Activated CD8-positive, alpha-beta memory T cell treated with anti-CD3 and anti-CD28 coated beads, Interleukin-2, amount 50 U/mL, for 48 hours (primary cell): ENCODE data around the gene RFPL2.
"Not testable (repeated sequence)": the region's sequence is repeated elsewhere in the genome, so short reads cannot be mapped to it uniquely, and the experiment has no call there.

ENCODE experiments used
- DNase-seq: peaks from one replicate; pipeline ENCODE4 v3.0.0-alpha.2; 2020

The RFPL2 gene

DNA sequence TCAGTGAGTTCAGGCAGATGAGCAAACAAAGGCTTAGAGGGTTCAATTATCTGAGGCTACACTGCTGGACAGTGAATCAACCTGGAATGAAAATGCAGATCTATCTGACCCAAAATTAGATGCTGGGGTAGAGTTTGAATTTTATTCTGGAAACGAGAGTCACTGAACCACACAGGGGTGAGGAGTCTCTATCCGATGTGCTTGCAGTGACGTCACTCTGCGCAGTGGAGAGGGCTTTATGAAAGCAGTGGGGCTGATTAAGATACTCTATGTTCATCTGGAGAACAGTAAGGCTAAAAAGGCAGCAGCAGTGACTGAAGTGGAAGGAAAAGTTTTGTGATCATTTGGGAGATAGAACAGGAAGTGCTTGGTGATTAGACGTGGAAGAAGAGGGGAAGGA is 44.5 kb downstream of the RFPL2 start:
- DNase-seq: not testable (repeated sequence)

DNA sequence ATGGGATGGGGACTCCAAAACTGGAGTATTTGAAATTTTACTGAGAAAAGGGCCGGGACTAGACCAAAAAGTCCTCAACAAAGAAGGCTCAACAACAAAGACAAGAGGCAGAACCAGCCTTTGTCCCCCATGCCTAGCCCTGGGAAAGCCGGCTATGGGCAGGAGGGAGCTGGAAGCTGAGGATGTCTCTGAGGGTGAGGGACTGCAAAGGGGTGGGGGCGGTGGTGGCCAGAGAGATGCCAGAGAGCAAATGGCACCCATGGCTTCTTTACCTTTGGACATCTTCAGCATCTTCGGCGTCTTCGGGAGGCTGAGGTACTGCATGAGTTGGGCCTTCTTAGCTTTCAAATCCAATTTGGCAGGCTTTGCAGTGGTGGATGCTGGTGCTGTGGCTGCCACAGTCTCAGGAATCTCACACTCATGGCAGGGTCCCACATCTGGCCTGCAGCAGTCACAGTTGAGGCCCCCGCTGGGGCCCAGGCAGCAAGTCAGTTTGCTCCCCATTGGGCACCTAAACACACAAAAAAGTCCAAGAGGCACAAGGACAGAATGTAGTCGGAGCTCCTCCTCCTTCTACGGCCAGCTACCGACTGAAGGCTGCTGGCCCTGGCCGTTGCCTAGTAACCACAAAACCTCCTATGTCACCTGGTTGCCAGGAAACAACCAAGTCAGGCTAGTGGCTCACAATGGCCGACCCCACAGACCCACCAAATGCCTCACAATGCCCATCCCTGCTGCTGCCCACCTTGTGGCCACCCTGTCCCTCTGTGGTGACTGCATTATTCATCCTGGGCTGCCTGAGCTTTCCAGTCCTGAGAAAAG is 46.0 kb downstream of the RFPL2 start, which contains the start of gene C22orf42:
Gene C22orf42, minus strand, starts transcription at position 592 of the 822 bp plus-strand sequence. Its CDS starts 88 bp downstream, at position 504.
- no peak for DNase-seq

DNA sequence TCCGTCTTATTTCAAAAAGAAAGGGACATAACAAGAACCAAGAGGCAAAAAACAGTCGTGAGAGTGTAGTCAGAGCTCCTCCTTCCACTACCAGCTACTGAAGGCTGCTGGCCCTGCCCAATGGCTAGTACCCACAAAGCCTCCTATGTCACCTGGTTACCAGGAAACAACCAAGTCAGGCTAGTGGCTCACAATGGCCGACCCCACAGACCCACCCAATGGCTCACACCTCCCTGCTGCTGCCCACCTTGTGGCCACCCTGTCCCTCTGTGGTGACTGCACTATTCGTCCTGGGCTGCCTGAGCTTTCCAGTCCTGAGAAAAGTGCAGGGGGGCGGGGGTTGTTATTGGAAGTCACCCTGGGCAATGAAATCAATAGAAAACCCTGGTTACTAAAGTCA is 47.2 kb downstream of the RFPL2 start:
- DNase-seq: not testable (repeated sequence)

DNA sequence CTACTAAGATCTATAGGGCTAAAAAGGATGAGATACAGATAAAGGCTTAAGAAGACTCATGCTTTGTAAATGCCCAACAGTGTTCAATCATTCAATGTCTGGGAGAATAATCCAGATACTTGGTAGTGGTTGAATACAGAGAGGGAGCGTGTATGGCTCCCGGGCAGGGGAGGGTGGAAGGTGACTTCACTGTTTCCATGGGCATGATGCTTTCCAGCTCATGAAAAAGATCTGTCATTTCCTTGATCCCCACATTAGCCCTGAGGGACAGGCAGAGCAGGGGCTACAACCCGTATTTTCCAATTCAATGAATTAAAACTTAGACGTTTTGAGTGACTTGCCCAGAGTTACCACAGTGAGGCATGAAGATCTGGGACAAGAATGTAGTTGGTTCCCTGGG is 50.1 kb downstream of the RFPL2 start:
- not testable (repeated sequence) for DNase-seq

DNA sequence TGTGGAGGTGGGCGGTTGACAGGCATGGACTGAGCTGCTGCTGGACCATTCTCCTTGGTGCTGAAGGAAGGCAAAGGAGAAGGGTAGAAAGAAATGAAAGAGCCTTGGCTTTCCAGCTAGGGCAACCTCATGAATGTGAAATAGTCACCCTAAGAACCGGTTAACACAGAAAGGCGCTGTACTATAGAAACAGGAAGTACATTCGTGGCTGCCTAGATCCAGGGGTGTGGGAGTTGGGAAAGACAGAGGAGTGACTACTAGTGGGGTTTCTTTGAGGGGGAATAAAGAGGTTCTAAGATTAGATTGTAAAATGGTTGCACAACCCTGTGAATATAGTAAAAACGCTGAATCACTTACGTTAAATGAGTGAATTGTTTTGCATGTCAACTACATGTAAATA is 53.2 kb downstream of the RFPL2 start:
- DNase-seq: not testable (repeated sequence)

DNA sequence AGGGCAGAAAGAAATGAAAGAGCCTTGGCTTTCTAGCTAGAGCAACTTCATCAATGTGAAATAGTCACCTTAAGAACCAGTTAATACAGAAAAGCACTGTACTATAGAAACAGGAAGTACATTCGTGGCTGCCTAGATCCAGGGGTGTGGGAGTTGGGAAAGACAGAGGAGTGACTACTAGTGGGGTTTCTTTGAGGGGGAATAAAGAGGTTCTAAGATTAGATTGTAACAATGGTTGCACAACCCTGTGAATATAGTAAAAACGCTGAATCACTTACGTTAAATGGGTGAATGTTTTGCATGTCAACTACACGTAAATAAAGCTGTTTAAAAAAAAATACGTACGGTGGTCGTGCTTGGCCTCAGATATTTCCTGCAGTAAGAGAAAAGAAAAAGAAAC is 54.2 kb downstream of the RFPL2 start:
- DNase-seq: not testable (repeated sequence)

DNA sequence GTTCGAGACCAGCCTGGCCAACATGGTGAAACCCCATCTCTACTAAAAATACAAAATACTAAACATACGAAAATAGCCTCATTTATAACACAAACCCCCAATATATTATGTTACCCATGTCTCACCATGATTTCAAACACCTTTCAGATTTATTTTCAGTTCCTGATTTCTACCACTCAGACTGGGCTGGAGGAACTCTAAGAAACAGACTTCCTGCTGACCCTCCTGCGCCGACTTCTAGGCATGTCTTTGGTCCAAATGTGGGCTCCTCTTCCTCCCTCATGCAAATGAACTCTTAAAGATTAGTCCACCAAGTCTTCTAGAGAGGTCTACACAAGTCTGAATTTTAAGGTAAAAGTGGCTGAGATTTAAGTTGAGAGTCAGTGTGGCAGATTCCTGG is 56.5 kb downstream of the RFPL2 start:
- DNase-seq: not testable (repeated sequence)

DNA sequence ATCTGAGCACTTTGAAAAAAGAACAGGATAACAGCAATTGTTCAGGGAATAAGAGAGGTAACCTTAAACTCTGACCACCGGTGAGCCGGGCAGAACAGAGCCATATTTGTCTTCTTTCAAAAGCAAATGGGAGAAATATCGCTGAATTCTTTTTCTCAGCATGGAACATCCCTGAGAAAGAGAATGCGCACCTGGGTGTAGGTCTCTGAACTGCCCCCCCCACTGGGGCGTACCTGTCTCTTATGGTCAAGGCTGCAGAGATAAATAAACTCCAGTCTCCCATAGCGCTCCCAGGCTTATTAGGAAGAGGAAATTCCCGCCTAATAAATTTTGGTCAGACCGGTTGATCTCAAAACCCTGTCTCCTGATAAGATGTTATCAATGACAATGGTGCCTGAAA is 57.7 kb downstream of the RFPL2 start:
- DNase-seq: not testable (repeated sequence)

DNA sequence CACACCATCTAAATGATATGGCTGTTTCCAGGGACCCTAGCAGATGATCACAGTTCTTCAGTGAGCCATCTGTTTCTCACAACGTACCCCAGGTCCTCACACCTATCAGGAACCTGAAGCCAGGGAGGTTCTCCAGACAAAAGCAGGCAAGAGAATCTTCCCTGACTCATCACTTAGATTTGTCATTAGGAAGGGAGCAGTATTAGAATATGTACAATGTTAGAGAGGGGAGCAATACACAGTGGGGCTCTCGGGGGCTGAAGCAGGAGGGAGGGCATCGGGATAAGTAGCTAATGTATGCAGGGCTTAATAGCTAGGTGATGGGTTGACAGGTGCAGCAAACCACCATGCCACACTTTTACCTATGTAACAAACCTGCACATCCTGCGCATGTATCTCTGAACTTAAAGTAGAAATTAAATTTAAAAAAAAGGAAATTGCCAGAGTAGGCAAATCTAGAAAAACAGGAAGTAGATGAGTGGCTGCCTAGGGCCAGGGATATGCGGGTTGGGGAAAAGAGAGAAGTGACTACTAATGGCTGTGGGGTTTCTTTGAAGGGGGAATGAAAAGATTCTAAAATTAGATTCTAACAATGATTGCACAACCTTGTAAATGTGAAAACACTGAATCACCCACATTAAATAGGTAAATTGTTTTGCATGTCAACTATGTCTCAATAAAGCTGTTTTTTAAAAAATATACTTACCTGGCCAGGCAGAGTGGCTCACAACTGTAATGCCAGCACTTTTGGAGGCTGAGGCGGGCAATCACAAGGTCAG is 60.2 kb downstream of the RFPL2 start:
- DNase-seq: no peak

DNA sequence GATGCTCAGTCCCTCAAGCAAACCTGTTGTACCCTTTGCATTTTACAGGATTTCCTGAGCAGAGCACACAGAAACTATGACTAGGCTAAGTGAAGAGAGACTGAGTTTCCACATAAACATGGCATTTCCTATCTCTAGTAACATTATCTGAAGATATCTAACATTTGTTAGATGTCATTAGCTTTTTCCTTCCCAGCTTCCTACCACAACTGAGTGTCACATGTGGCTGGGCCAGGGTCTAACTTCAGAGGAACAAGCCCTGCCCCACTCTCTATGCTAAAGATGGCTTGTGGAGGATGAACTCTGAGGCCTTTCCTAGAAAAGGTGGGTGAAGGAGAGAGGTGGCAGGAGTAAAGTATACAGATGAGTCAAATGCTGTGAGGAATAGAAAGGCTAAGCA is 62.3 kb downstream of the RFPL2 start:
- DNase-seq: no peak

DNA sequence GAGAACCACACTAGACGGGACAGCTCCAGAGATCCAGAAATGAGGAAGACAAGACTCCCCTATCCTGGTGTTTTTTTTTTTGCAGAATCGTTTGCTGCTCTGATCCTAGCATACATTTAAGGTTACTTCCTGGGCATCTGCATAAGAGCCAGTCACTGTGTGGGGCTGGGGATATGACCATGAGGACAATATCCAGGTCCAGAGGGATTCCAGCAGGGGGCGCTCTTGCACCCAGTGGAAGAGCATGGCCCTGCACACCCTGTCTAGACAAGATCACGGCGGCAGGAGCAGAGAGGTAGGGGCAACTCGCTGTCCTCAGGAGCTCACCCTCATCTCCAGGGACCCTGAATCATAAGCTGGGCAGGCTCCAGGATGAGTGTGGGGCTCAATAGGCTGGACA is 64.2 kb downstream of the RFPL2 start:
- DNase-seq: not testable (repeated sequence)
